GF-D8 (cell line): Measurements from ENCODE around the gene SCART1.
A peak's percentile ranks its signal among the peaks of the same experiment; 100 is the strongest.
"Not testable (repeated sequence)": the region's sequence is repeated elsewhere in the genome, so short reads cannot be mapped to it uniquely, and the experiment has no call there.

Source experiments
- DNase-seq: peaks from one replicate; lab custom pipeline; 2025; lab: John Stamatoyannopoulos, UW

SCART1 gene

DNA sequence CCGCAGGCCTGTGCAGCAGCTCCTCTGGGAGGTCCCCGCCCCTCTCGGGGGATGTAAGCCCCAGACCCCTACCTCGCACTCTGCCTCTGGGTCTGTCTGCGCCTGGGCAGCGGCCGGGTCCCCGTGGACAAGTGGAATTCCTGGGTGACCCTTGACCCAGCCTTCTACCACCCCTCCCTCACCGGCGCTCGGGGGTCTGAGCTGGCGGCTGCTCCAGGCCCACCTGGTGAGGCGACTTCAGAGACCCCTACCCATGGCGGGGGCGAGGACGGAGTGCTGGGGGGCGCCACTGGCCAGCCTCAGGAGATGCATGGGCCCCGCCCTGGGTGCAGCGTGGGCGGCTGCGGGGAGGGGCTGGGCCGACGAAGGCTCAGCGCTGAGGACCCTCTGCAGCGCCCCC lies 21.0 kb upstream of the SCART1 start:
- not testable (repeated sequence) for DNase-seq

DNA sequence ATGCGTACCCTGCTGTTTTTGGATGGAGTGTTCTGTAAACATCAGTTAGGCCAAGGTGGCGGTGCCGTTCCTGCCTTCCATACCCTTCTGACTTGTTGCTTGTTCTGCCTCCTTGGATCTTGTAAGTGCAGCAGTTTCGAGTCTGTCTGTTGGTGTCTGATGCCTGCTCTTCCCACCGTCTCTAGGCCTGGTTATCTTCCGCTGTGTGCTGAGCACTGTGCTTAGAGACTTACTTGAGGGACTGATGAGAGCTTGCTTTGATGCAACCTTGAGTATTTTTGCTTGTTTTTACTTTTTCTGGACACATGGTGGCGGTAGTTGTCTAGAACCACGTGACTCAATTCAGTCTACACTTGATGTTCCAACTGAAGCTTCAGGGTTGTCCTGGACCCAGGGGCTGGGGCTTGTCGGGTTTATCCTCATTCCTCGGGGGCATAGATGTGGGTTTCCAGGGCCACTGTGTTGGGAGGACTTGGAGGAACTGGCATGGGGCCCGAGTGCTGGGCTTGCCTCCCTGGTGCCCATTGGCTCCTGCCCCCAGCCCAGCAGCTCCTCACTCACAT lies 15.0 kb upstream of the SCART1 start:
- DNase-seq: peak; percentile 29

DNA sequence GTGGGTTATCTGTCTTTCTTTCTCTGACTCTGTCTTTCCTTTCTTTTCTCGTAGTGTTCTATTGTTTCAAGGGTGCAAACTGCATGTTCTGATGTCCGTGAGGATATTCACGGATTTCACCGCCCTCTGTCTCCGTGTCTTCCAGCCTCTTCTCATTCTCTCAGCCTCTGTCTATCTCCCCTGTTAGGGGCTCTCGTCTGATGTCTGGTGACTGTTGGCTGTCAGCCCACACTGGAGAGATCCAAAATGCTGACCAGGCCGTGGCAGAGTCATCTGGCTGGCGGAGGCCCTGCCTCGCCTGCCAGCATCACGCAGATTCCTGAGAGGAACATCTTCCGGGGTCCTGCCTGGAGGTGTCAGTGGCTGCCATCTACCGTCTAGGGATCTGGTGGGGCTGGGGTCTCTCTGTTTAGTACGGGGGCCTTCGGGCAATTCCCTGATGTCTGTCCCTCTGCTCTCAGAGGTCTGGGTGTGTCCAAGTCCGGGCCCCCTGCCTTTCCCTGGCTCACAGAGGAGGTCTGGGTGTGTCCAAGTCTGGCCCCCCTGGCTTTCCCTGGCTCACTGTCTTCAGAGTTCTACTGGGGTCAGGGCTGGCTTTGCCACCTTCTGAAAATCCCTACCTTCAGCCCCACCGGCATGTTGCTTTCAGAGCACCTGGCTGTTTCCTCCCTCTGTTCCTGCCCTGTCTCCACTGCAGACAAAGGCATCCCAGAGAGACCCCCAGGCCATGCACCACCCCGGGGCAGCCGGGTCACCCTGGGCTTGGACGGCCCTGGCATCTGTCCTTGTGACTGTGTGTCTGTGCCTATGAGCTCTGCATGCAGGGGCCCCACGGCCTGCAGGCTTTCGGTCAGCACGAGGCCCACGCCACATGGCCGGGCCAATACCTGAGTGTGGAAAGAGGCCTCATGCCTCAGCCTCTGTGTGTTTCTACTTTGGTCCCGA lies 14.0 kb upstream of the SCART1 start:
- DNase-seq: no peak

DNA sequence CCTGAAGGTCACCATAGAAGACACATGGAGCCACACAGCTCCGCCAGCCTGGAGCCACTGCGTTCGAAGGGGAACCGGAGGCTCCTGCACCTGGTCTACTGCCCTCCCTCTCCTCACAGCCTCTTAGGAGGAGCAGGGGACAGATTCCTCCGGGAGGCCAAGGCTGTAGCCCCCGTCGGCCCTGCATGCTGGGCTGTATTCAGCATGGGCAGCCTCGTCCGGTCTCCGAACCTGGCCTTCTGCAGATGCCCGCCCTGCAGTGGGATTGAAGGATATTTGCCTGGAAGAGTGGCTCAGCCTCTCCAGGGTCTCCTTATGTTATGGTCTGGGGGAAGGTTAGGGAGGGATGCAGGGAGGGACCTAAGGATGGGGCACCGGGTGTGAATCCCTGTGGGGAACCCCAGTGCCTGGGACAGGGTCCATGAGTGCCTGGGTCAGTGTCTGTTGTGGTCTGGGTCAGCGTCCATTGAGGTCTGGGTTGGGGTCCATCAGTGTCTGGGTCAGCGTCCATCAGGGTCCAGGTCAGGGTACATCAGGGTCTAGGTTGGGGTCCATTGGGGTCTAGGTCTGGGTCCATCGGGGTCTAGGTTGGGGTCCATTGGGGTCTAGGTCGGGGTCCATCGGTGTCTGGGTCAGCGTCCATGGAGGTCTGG lies 13.0 kb upstream of the SCART1 start:
- DNase-seq: no peak

DNA sequence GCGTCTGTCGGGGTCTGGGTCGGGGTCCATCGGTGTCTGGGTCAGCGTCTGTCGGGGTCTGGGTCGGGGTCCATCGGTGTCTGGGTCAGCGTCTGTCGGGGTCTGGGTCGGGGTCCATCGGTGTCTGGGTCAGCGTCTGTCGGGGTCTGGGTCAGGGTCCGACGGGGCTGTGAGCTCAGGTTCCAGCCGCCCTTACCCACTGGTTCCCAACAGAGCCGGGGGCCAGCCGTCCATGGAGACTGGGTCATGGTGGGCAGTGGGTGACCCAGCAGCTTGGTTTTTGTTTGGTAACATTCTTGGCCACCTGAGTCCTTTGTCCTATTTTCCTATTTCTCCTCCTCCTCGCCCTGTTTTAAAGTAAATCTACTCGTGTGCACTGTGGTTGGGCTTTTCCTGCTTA lies 12.4 kb upstream of the SCART1 start:
- not testable (repeated sequence) for DNase-seq

DNA sequence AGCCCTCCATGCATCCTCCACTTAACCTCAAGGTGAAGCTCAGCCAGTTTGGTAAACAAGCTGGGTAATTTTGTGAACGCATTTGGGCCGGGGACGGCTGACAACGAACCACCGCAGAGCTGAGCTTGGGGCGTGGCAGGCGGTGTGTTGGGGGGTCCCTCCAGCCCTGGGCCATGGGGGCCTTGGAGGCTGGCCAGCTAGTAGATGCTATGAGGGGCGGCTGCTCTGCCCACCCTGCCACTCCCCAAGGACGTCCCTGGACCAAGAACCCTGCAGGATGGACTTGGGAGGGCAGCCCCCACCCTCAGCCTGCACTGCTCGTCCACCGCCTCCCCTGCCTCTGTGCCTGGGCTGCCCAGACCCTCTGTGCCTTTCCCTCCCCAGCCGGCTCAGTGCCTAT lies 12.0 kb upstream of the SCART1 start:
- no peak for DNase-seq

DNA sequence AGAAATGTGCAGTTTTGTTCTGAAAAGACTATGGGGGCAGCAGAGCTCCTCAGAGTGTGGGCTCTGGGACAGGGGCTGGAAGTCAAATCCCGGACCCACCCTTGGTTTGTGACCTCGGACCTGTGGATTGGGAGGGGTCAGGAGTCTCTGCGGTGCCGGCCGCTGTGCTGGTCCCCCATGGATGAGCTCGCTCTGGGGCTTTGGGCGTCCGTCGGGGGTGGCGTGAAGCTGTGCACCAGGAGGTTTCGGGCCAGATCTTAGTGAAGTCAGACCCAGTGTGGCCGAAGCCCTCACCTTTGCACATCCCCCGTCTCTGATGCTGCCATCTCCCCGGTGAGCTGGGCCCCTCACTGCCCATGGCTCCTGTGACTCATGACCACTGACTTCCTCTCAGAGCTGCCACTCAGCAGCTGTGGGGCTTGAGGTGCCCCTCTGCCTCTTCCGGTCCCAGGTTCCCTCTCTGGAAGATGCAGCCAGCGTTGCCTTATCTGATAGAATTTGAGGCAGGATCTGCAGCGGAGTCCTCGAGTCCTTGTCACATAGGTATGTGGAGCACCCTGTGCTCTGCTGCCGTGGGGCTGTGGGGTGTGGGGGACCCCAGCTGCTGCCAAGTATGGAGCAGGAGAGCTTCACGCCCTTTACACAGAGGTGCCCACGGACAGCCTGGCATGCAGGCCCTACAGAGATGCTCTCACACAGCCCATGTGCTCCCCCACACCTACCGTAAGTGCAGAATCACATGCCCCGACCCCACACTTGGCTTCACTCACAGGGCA lies 11.4 kb upstream of the SCART1 start:
- no peak for DNase-seq

DNA sequence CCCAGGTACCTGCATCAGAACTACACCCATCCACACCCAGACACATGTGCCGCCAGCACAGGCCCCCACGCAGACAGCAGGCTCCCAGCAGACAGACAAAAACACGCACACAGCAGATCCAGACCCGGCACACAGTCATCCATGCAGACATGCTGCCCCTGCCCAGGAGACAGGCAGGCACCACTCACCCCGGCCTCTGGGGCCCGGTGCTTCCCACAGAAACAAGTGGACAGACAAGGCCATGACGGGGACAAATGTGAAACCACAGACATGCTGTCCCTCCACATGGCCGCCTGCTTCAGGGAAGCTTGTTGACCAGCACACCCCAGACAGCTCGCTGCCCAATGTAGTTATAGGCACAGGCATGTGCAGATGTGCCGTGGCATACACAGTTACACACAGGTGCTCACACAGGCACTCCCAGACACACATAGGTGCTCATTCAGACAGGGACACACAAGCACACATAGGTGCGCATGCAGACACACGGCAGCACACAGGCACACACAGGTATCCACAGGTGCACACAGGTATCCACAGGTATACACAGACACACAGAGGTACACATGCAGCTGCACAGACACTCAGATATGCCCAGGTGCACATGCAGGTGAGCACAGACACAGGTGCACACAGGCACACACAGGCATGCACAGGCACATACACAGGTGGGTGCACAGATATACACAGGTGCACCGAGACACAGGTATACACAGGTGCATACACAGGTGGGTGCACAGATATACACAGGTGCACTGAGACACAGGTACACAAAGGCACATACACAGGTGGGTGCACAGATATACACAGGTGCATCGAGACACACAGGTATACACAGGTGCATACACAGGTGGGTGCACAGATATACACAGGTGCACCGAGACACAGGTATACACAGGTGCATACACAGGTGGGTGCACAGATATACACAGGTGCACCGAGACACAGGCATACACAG lies 10.5 kb upstream of the SCART1 start:
- no peak for DNase-seq

DNA sequence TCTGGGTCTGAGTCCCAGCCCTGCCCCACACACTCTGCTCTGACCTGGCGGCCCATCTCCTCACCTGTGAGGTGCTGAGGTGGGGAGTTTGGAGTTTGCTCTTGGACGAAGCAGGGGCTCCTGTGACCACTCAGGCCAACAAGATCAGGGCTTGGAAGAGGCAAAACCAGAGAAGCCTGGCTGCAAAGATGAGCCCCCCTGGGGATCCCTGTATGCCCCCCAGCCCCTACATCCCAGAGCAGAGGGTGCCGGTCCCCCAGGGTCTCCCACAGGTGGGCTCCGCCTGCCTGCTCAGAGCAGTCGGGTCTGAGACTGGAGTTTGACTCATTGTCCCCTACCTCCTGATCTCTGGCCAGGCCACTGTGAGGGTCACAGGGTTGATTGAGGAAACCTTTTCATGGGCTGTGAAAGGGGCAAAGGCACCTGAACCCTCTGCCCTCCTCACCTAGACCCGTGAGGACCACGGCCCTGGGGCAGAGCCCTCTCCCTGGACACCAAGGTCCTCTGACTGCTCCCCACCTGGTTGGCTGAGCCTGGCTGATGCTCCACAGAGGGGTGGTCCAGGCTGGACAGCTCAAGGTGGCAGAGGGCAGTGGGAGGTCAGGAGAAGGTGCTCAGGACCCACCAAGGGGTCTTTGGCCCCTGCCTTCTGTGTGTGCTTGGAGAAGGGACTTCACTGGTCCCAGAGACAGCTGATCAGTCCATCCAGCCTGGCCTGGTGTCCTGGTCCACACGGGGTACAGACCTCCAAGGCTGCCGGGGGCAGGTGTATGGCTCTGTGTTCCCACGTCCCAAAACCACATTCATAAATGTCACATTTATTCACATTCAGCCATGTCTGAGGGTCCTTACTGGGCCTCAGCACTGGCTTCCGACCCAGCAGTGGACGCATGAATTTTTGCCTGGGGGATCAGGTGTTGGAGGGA lies 9.1 kb upstream of the SCART1 start:
- DNase-seq: no peak

DNA sequence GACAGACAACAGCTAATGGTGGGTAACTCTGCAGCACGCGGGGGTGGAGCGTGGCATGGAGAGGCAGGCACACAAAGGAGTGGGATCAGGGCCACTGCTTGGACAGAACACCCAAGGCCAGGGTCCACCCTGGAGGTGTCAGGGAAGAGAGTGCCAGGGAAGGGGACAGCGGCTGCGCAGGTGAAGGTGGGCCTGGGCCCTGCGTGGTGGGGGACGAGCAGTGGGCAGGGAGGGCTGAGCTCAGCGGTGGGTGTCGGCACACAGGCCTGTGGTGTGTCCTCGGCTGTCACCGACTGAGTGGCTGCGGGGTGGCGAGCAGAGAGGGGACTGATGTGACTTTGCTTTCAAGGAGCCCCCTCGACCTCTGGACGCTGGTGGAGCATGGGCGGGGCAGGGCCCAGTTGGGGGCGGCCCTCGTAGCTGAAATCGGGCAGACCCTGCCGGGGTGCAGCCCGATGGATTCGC lies 8.4 kb upstream of the SCART1 start:
- DNase-seq: no peak

DNA sequence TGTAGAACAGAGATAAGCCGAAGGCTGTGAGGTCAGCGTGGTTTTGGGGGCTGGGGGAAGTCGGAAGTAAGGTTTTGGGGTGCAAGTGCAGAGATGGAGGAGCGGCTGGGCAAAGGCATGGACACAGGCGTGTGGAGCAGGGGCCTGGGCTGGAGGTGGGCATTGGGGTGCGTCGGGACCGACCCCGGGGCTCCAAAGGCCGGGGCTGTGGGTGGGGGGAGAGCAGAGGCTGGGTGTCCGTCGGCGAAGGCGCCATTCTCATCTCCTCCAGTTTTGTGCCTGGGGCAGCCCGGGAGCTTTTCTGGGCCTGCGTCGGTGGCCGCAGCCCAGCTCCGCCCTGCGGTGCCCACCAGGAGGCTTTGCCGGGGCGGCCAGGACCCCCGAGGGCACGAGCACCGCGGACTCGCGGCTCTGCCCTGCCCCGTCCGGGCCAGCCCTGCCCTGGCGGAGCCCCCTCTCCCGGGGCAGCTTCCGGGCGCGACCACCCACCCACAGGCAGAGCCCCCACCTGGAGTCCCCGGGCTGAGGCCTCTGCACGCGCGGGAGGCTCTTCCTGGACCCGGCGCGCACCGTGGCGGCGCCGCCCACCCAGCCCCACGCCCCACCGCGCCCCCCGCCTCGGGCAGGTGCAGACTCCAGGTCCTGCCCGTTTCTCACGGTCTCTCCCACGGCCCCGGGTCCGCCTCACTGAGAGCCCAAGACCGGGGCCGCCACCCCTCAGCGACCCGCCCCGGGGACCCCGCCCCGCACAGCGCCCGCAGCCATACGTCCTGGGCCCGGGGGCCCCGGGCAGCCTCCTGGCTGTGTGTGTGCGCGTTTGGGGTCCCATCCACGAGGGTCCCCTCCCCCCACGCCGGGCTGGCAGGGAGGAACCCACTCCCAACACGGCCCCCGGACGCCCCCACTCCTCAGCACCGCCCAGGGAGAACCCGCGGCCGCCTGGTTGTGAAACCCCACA lies 7.7 kb upstream of the SCART1 start:
- no peak for DNase-seq

DNA sequence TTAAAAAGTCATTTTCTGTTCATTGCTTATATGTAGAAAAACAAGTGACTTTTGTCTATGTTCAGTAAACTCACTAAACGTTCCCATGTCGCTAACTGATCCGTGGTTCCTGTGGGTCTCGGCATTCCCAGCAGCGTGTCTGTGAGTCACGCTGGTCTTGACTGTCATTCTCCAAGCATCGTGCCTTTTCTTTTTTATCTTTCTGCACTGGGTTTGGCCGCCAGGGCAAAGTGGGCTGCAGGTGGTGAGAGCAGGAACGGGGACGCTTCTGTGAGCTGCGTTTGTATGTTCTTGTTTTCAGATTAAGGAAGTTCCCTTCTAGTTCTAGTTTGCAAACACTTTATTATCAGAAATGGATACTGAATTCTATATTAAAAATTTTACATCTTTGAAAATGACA lies 6.8 kb upstream of the SCART1 start:
- DNase-seq: no peak

DNA sequence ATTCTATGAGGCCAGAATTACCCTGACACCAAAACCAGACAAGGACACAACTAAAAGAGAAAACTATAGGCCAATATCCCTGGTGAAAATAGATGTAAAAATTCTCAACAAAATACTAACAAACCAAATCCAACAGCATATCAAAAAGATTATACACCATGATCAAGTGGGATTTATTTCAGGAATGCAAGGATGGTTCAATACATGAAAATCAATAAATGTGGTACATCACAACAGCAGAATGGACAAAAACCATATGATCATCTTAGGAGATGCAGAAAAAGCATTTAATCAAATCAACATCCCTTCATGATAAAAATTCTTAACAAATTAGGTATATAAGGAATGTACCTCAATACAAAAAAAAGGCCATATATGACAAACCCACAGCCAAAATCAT lies 5.6 kb upstream of the SCART1 start:
- DNase-seq: no peak

DNA sequence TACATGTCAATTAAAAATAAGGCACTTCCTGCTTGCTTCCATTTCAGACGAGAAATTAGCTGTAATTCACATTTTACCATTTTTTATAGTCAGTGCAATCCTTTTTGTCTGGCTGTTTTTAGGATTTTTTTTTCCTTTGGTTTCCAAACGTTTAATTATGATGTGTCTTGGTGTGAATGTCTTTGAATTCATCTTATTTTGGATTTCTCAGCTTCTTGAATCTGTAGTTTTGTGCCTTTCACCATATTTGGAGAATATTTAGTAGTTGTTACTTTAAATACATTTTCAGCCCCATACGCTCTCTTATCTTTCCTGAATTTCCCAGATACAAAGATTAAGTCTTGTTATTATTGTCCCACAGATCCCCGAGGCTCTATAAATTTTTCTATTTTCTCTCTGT lies 2.4 kb upstream of the SCART1 start:
- no peak for DNase-seq

DNA sequence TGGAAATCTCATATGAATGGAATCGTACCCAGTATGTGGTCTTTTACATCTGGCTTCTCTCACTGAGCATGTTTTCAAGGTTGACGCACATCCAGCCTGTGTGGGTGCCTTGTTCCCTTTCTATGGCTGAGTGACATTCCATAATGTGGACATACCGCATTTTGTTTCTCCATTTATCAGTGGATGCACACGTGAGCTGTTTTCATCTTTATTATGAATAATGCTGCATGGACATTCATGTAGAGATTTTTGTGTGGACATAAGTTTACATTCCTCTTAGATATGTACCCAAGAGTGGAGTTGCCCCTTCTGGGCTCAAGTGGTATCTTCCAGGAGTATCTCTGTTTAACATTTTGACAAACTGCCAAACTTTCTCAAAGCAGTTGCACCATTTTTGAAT lies 1.3 kb upstream of the SCART1 start:
- no peak for DNase-seq

DNA sequence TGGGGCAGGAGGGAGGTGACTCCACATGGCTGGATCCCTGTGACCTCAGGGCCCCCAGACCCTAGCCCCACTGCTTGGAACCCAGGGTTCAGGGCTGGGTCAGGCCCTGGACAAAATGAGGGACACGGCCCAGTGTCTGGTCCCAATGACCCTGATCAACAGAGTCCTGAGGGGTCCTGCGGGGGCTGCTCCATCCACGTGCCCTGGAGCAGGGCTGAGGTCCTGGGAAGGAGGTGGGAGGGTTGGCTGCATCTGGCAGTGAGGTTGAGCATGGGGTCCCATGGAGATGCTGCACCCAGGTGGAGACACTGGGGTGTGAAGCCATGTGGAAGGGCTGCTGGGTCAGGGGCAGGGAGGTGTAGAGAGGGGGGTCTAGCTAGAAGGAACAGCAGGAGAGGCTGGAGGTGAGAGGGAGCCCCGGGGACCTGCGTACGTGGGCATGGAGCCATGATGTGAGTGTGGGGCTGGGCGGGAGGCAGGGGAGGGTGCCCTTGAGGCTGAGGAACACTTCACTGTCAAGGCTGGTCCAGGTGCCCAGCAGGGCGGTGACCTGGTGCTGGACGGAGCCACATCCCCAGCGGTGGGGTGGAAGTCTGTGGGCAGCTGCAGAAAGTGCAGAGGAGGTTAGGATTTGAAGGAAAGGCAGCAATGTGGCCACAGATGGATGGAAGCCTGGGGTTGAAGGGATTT lies 604 bp downstream of the SCART1 start:
- no peak for DNase-seq

DNA sequence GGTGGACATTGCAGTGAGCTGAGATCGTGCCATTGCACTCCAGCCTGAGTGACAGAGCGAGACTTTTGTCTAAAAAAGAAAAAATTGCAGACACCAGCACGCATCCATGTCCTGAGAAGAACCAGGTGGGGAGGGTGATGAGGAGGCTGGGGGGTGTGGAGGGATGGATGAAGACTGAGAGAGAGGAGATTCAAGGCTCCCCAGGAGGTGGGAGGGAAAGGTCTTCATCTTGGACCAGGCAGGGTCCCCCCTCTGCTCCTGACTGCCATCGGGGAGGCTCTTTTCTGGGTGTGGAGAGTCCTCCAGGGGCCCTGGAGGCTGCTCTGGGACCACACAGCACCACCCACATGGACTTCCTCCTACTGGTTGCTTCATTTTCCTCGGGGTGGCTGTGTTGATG lies 1.5 kb downstream of the SCART1 start:
- no peak for DNase-seq

DNA sequence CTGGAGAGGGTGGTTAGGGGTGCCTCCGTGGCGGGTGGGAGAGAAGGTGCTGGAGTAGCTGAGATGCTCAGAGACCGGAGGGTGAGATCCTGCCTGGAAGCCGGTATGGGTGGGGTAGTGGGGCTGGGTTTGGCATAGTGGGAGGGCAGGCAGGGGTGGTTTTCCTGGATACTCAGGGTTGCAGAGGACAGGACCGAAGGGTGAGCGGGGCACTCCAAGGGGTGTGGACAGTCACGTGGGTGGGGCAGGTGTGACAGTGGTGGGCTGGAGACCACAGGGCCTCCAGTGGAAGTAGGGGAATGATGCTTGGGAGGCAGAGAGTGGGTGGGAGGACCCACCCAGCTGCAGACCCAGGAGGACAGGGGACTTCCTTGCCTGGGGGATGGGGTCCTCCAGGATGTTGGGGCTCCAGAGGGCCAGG lies 1.9 kb downstream of the SCART1 start:
- no peak for DNase-seq
